Middle frontal gyrus (tissue), 1 donor: ENCODE data around the gene SLC6A6.

Experiments
- DNase-seq: peaks from one replicate; pipeline ENCODE4 v3.0.0-alpha.2; 2015; ENCODE audit warnings: low spot score; ENCODE audit errors: extremely low spot score

Gene SLC6A6

GRCh38 chr3:14416453-14416852 is 14.0 kb downstream of the SLC6A6 start:
- no peak for DNase-seq

- DNase-seq: no peak
Observed at GRCh38 chr3:14418296-14419250, 16.2 kb downstream of the SLC6A6 start.

GRCh38 chr3:14422016-14422963 is 19.9 kb downstream of the SLC6A6 start:
- no peak for DNase-seq

DNA sequence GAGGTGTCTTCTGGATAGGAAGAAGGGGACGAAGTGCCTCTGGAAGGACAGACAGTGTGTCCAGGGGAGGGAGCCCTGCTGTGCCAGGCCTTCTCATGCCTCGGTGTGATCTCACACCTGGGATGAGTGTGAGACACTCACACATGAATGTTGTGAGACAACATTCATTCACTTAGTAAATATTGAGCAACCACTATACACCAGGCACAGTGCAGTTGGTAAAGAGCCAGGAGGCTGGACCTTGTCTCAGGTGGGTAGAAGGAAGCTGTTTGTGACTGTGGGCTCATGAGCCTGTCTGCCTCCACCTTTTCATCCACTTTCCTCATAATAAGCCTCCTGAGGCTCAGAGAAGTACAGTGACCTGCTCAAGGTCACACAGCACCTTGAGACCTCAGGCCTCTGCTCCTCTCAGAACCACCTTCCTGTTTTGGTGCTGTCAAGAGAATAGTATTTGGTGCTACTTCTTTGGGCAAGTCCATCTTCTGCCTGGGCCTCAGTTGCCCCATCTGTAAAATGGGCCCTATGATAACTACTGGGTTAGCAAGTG is 20.9 kb downstream of the SLC6A6 start:
- no peak for DNase-seq

DNA sequence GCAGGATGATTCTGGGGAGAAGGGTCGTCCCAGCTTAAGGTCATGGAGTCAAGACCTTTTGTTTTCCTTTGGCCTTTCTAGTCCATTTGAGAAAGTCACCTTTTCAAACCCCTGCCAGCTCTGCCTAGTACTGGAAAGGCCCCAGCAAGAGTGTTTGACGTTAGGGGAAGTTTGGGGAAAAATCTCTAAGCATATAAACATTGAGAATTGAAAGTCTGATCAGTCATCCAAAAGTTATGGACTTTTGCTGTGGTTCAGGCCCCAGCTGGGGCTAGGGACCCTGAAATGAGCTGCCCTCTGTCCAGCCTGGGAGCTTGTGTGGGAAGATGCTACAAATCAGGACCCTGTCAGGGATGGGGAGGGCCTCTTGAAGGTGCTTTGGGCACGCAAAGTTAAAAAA is 21.6 kb downstream of the SLC6A6 start:
- no peak for DNase-seq

DNA sequence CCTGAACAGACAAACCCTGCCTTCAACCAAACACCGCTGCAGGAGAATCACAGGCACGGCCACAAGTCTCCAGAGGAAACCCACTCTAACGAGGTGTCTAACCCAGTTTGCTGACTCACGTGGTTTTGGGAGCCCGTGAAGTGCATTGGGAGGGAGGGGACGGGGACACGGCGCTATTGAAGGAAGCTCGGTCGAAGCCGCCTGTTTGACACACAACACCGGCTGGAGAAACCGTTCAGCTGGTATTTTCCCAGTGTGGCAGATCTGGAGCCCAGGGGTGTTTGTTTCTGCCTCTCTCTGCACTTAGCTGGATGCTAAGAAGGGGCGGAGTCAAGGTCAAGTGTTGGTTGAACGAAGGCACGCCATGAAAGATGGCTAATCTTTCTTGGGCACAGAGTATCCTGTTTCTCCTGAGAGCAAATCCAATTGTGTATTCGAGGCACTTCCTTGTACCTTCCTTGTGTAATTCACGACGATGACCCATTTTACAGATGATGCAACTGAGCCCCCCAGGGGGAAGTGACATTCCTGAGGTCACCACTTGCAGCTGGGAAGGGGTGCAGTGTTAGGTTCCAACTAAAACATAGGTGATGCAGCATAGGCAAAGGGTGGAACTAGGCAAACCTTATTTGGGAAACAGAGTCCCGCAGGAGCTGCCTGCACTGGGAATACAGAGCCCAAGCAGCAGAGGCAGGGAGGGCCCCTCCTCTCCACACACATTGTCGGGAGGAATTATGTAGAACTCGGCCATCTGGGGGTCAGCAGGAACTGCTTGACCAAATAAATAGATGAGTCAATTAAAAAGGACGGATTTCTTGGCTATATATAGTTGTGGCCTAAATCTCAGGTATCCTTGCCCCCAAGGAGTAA is 22.5 kb downstream of the SLC6A6 start:
- DNase-seq: no peak

DNA sequence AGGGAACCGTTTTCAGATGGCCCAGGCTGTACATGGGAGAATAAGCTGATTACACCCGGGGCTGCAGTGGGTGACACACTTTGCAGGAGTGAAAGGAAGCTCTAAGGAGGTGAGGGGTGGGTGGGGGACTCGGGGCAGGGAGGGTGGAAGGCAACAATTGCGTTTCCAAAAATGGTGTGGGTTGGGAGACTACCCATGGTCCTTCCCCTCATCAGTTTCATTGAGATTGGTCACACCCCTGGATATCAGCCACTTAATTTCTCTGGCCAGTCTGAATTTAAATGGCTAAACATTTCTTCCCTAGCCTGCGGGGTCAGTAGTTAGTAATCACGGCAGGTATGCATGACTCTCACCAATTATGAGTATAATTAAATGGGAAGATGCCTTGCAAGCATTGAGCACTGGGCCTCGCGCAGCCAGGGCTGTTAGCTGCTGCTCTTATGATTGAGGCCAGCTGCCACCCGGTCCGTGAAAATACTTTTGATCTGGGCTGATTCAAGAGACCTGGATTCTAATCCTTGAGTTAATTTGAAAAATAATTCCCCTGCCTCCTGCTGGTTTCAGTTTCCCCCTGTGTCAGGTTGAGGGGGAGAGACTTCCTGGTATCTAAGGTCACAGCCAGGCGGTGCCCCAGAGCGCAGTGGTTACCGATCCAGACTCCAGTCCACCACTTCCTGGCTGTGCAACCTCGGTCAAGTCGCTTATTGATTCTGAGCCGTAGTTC is 23.3 kb downstream of the SLC6A6 start:
- no peak for DNase-seq

DNA sequence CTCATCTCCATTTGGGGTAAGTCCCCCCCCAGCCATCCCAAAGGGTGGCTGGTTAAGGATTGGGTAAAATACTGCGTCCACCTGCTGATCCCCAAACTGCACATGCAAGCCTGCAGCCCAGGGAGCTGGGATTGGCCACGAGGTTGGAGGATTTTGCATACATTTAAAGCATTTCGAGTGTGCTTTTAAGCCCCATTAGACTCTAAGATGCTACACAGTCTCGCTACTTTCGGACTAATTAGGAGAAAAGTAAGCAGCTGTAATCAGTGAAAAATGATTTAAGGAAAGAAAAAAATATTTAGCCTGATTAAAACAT is 23.9 kb downstream of the SLC6A6 start:
- DNase-seq: no peak

DNA sequence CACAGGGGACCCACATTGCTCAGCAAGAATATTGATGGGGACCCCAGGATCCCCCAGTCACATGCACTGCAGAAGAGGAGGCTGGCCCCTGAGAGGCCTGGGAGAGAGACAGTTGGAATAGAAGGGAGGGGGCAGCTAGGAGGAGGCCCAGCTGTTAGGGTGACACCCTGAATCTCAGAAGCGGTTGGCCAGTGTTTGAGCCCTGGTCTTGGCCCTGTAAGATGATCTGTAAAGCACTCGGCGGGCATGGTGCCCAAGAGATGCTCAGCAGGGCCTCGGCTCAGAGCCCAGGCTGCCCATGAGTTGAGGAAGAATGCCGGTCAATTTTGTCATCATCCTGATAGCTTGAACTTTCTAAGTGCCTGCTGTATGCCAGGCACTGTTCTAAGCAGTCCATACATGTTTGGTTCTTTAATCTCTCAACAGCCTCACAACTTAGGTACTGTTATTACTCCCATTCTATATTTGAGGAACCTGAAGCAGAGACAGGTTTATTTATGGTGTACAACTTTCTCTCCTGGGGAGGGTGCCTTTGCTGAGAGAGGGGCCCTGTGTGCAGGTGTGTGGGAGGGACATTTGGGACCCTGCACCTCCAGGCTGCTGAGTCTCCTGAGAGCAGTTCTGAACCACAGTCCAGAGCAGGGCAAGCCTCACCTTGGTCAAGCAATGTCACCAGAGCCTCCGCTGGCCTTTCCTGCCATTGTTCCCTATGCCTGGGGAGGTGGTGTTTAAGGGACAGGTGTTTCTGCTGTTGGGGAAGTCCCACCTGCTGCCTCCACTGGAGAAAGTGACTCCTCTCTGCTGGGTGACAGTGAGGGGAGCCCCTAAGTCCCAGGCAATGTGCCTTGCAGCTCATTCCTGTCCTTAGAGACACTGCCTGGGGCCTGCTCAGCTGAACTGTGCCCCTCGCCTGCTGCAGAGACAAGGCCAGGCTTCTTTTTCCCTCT is 26.0 kb downstream of the SLC6A6 start:
- DNase-seq: no peak

GRCh38 chr3:14429237-14429636 is 26.8 kb downstream of the SLC6A6 start:
- no peak for DNase-seq

DNA sequence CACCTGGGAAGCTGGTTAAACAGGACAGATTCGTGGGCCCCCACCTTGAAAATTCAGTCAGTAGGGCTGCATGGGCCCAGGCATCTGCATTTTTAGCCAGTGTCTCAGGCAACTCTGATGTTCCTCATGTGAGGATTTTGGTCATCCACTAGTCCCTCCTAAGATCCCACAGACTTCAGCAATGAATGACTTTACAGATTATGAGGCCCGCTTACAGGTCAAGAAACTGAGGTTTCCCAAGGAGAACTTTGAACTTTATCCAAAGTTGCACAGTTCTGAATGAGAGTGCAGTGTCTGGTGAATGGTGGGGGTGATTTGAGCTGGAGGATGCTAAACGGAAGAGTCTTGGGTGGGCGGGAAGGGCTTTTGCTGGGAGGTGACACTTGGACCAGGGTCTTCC is 27.2 kb downstream of the SLC6A6 start:
- no peak for DNase-seq

DNA sequence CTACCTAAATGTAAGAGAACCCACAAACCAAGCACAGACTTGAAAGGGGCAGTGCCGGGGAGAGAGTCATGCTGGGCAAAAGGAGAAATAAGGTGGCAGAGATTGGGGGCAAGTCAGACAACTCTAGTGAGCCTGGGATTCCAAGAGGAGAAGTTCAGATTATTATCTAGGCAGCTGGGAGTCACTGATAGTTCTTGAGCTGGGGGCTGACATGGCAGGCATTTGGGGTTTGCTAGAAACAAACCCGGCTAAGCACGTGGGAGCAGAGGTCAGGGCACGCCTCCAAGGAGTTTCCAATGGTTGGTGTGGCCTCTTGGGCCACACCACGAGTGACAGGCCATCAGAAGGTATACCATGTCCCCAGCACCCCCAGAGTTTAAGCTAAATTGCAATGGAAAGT is 27.6 kb downstream of the SLC6A6 start:
- no peak for DNase-seq

DNA sequence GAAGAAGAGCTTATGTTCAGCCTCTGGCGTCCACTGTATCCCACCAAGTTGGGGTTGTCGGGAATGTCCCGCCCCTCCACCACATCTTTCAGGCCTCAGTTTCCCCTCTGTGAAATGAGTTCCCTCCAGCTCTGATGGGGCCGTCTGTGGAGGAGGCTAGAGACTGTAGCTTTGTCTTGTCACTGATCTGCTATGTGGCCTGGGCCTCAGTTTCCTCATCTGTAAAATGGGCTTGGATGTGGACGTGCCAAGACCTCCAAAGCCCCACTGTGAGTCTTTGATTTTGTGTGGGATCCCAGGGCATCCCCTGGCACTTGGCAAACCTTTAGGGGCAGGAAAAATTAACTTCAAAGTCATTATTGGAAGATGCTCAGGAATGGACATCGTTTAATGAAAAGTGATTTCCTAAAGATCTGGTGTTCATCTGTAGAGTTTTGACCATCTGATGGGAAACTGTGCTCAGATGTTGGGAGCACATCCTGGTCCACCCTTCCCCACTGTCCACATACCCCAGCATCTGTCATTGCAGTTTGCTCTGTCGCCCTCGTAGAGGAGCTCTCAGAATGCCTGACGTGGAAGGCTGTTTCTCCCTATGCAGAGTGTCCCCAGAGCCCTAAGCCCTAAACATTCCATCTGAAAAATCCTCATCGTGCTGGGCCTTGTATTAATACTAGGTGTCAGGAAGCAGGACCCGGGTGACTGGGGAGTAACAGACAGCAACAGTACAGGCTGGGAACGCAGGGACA is 28.5 kb downstream of the SLC6A6 start:
- DNase-seq: no peak

DNA sequence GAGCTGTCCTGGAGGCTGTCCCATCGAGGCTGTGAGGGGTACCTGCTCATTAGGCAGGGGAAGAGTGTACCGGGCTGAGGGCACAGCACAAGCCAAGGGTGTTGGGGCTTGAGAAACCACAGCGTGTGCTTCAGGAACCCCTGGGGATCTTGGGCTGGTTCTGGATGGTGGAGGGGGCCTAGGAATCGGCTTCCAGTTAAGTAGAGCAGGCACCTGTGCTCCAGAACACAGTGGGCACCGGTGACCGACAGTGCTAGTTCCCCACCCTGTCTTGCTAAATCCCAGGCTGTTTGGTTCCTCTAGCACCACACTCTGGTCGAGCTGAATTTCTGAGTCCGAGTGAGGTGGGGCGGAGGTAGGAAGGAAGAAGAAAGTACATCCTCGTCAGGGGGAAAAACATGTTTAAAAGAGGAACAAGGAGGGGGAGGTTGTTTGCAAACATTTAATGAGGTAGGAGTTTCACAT is 29.1 kb downstream of the SLC6A6 start:
- no peak for DNase-seq

GRCh38 chr3:14431917-14432834 is 29.8 kb downstream of the SLC6A6 start:
- DNase-seq: no peak

DNA sequence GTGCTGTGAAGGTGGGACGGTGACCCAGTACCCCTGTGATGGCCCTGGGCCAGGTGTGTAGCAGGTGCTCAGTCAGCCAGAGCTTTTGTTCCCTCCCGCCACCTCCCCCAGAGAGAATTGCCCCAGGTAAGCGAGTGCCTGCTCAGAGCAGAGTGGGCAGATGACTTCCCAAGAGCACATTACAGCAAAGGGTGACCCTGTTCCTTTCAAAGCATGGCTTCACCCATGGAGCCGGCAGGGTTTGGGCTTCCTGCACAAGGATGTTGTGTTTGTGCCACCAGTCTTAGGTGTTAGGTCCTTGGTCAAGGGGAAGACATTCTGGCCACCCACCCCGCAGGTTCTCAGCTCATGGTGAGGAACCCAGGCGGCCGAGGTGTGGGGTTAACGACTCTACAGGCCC is 30.7 kb downstream of the SLC6A6 start:
- no peak for DNase-seq

- no peak for DNase-seq
Observed at GRCh38 chr3:14434126-14434497, 31.7 kb downstream of the SLC6A6 start.
